Fibroblast of lung (primary cell): ENCODE data around the gene ZFPM1.

Experiments used
- EZH2 ChIP-seq: IDR thresholded peaks from 2 replicates; pipeline ENCODE4 v1.5.1; 2012; ENCODE audit warnings: low read length, control low read depth, mild to moderate bottlenecking; ENCODE audit errors: missing control alignments
- TF ChIP-seq, protein P1 (sequence below), 2 donors: IDR thresholded peaks in 1 of 2; conservative IDR thresholded peaks in 1 of 2; 1 replicate in 1 of 2; 2 replicates in 1 of 2; pipeline ENCODE4 v1.5.1; 2011 to 2012; ENCODE audit warnings: low read length in 2 of 2, control low read depth in 1 of 2, inconsistent platforms in 1 of 2, low read depth in 1 of 2, mild to moderate bottlenecking in 1 of 2

DNA sequence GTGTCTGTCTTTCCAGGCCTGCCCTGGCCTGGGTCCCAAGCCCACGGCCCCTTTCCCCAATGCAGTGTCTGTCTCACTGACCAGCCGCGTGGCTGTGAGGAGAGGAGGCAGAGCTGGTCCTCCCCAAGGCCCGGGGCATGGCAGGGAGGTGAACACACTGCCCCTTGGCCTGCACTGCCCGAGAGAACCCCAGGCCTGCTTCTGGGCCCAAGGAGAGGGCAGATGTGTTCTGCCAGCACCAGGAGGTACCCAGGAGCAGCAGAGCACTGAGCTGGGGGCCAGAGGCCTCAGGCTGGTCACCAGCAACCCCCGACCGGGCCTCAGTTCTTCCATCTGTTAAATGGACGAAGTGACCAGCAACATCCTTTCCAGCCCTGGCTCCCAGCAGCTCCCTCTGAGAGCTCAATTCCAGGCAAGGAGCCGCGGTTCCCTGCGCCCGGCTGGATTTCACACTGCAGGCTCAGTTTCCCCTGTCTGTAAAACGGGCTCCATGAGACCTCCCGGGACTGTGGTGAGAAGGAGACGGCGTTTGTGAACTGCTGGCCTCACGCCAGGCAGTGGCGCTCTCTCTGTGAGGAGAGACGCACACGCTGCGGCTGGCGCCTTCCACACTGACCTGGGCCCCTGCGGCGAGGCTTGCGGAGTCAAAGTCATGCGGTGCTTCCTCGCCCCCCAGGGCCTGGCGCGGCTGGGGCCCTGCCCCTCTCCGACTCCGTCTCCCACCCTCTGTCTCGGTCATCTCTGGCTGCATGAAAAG, 8.1 kb upstream of the ZFPM1 start:
- TF ChIP-seq, protein P1, sequence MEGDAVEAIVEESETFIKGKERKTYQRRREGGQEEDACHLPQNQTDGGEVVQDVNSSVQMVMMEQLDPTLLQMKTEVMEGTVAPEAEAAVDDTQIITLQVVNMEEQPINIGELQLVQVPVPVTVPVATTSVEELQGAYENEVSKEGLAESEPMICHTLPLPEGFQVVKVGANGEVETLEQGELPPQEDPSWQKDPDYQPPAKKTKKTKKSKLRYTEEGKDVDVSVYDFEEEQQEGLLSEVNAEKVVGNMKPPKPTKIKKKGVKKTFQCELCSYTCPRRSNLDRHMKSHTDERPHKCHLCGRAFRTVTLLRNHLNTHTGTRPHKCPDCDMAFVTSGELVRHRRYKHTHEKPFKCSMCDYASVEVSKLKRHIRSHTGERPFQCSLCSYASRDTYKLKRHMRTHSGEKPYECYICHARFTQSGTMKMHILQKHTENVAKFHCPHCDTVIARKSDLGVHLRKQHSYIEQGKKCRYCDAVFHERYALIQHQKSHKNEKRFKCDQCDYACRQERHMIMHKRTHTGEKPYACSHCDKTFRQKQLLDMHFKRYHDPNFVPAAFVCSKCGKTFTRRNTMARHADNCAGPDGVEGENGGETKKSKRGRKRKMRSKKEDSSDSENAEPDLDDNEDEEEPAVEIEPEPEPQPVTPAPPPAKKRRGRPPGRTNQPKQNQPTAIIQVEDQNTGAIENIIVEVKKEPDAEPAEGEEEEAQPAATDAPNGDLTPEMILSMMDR (conservative IDR thresholded peaks at IDR 0.05 in 1 of 2, IDR thresholded peaks at IDR 0.05 in 1 of 2; ENCODE audit: low read depth in 1 of 2, low read length in 2 of 2) = no peak
- no peak for TF ChIP-seq EZH2
